C4-2B (cell line): ENCODE measurements around the gene RASAL2.

ENCODE experiments used
- H3K27ac ChIP-seq: fragments of 450-650 bp; 2 replicates; pipeline ENCODE4 v1.5.1; 2017
- CTCF ChIP-seq: fragments of 450-650 bp; conservative IDR thresholded peaks from 2 replicates; pipeline ENCODE4 v1.5.1; 2017; ENCODE audit warnings: mild to moderate bottlenecking
- ZFX ChIP-seq: fragments of 450-650 bp; IDR thresholded peaks from 2 replicates; pipeline ENCODE4 v1.6.1; 2017

The RASAL2 gene

GRCh38 chr1:178052650-178053461 is 41.0 kb upstream of the RASAL2 start:
- H3K27ac ChIP-seq = no peak overlapping the region

GRCh38 chr1:178055093-178055492 is 38.8 kb upstream of the RASAL2 start:
- H3K27ac ChIP-seq = no peak overlapping the region
- TF ChIP-seq ZFX (no peak), CTCF (peak; percentile 67)

More at GRCh38 chr1:178052650-178053461, 41.0 kb upstream of the RASAL2 start:
- TF ChIP-seq ZFX (no peak), CTCF (no peak)

- TF ChIP-seq ZFX (no peak), CTCF (no peak)
- no peak overlapping the region for H3K27ac ChIP-seq
Measured at GRCh38 chr1:178055779-178056471, 38.0 kb upstream of the RASAL2 start.

- no peak overlapping the region for H3K27ac ChIP-seq
- TF ChIP-seq ZFX (no peak), CTCF (no peak)
Measured at GRCh38 chr1:178057141-178057765, 36.7 kb upstream of the RASAL2 start.

GRCh38 chr1:178057912-178058534 is 35.9 kb upstream of the RASAL2 start:
- no peak for TF ChIP-seq CTCF
- TF ChIP-seq ZFX = no peak
- H3K27ac ChIP-seq = no peak overlapping the region

GRCh38 chr1:178060789-178061556 is 32.9 kb upstream of the RASAL2 start:
- H3K27ac ChIP-seq = no peak overlapping the region
- no peak for TF ChIP-seq CTCF
- no peak for TF ChIP-seq ZFX
